Measurements from ENCODE around the gene LCLAT1. TPM values are rescaled to one million over a fixed set of nuclear protein-coding genes. Genes with fewer than 3 reads are reported as not detected.

LCLAT1 gene
- total RNA-seq, 1 donor from 2014 or later: 16.0 TPM

- Mint-ChIP-seq H3K9me3 (ENCODE audit: unreplicated experiment) (no peaks in the 10 kb centered on the region), H3K4me1 (ENCODE audit: low read depth, unreplicated experiment) (no peaks in the 10 kb centered on the region), H3K36me3 (ENCODE audit: unreplicated experiment) (no peaks in the 10 kb centered on the region), H3K4me3 (ENCODE audit: unreplicated experiment) (no peak overlapping the region), H3K27me3 (ENCODE audit: unreplicated experiment) (no peaks in the 10 kb centered on the region), H3K27ac (ENCODE audit: unreplicated experiment) (no peak overlapping the region)
- DNase-seq: no peak
- TF ChIP-seq CTCF (IDR thresholded peaks at IDR 0.05; ENCODE audit: partially characterized antibody, unreplicated experiment): no peak
Measured at GRCh38 chr2:30481323-30481800, 34.3 kb downstream of the LCLAT1 start.

- Mint-ChIP-seq H3K9me3 (ENCODE audit: unreplicated experiment) (no peaks in the 10 kb centered on the region), H3K36me3 (ENCODE audit: unreplicated experiment) (no peaks in the 10 kb centered on the region), H3K4me1 (ENCODE audit: low read depth, unreplicated experiment) (no peaks in the 10 kb centered on the region), H3K27me3 (ENCODE audit: unreplicated experiment) (no peaks in the 10 kb centered on the region), H3K4me3 (ENCODE audit: unreplicated experiment) (no peak overlapping the region), H3K27ac (ENCODE audit: unreplicated experiment) (no peak overlapping the region)
- DNase-seq: no peak
- no peak for TF ChIP-seq CTCF (IDR thresholded peaks at IDR 0.05; ENCODE audit: partially characterized antibody, unreplicated experiment)
Measured at GRCh38 chr2:30482011-30482410, 35.0 kb downstream of the LCLAT1 start.

DNA sequence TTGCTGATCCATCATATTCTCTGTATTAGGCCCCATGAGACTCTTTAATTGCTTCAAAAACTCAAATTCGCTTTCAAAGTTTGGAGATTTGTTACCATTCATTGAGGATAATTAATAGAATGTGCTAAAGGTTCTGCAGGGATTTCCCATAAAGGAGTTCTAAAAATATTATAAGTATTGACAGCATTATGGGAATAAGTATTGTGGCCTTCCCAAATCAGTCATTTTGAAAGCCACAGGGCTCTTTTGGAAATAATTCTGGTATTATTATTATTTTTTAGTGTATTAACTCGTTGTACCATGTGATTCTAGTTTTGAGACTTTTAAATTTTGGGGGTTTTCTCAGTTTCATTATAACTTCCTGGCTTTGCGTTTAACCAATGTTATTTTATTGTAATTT is 37.1 kb downstream of the LCLAT1 start:
- H3K36me3 Mint-ChIP-seq (ENCODE audit: unreplicated experiment): no peaks in the 10 kb centered on the region
- no peak overlapping the region for H3K27ac Mint-ChIP-seq (ENCODE audit: unreplicated experiment)
- no peak for DNase-seq
- H3K9me3 Mint-ChIP-seq (ENCODE audit: unreplicated experiment): no peaks in the 10 kb centered on the region
- H3K4me3 Mint-ChIP-seq (ENCODE audit: unreplicated experiment): no peak overlapping the region
- no peak for TF ChIP-seq CTCF (IDR thresholded peaks at IDR 0.05; ENCODE audit: partially characterized antibody, unreplicated experiment)
- H3K4me1 Mint-ChIP-seq (ENCODE audit: low read depth, unreplicated experiment): no peaks in the 10 kb centered on the region
- no peaks in the 10 kb centered on the region for H3K27me3 Mint-ChIP-seq (ENCODE audit: unreplicated experiment)

GRCh38 chr2:30484995-30485394 is 37.9 kb downstream of the LCLAT1 start:
- Mint-ChIP-seq H3K4me3 (ENCODE audit: unreplicated experiment) (no peak overlapping the region), H3K27ac (ENCODE audit: unreplicated experiment) (no peak overlapping the region), H3K36me3 (ENCODE audit: unreplicated experiment) (no peaks in the 10 kb centered on the region), H3K27me3 (ENCODE audit: unreplicated experiment) (no peaks in the 10 kb centered on the region), H3K4me1 (ENCODE audit: low read depth, unreplicated experiment) (no peaks in the 10 kb centered on the region), H3K9me3 (ENCODE audit: unreplicated experiment) (no peaks in the 10 kb centered on the region)
- DNase-seq: no peak
- TF ChIP-seq CTCF (IDR thresholded peaks at IDR 0.05; ENCODE audit: partially characterized antibody, unreplicated experiment): no peak

GRCh38 chr2:30486655-30487054 is 39.6 kb downstream of the LCLAT1 start:
- no peak for TF ChIP-seq CTCF (IDR thresholded peaks at IDR 0.05; ENCODE audit: partially characterized antibody, unreplicated experiment)
- Mint-ChIP-seq H3K27me3 (ENCODE audit: unreplicated experiment) (no peaks in the 10 kb centered on the region), H3K9me3 (ENCODE audit: unreplicated experiment) (no peaks in the 10 kb centered on the region), H3K4me3 (ENCODE audit: unreplicated experiment) (no peak overlapping the region), H3K27ac (ENCODE audit: unreplicated experiment) (no peak overlapping the region), H3K36me3 (ENCODE audit: unreplicated experiment) (no peaks in the 10 kb centered on the region), H3K4me1 (ENCODE audit: low read depth, unreplicated experiment) (no peaks in the 10 kb centered on the region)
- DNase-seq: no peak
